Chondrocyte (in vitro differentiated cells): ENCODE data around the gene SMARCB1. TPM values are rescaled to one million over a fixed set of nuclear protein-coding genes. Genes with fewer than 3 reads are reported as not detected.

Experiments
- DNase-seq: peaks from one replicate; pipeline ENCODE4 v3.0.0; 2021; ENCODE audit warnings: mixed read lengths, low spot score
- H3K27ac Mint-ChIP-seq: one replicate; pipeline ENCODE4 v1.8.0; 2021; ENCODE audit warnings: mild to moderate bottlenecking, moderate library complexity, mixed read lengths; ENCODE audit not compliant: unreplicated experiment
- H3K27me3 Mint-ChIP-seq: 2 replicates; pipeline ENCODE4 v1.8.0; 2021; ENCODE audit warnings: low read depth, mixed read lengths
- H3K36me3 Mint-ChIP-seq: 2 replicates; pipeline ENCODE4 v1.8.0; 2021; ENCODE audit warnings: low read depth, mixed read lengths
- H3K4me1 Mint-ChIP-seq: 2 replicates; pipeline ENCODE4 v1.8.0; 2021; ENCODE audit warnings: low read depth, mild to moderate bottlenecking, mixed read lengths
- H3K4me3 Mint-ChIP-seq: one replicate; pipeline ENCODE4 v1.8.0; 2021; ENCODE audit warnings: mild to moderate bottlenecking, moderate library complexity, mixed read lengths; ENCODE audit not compliant: unreplicated experiment
- H3K9me3 Mint-ChIP-seq: 2 replicates; pipeline ENCODE4 v1.8.0; 2021; ENCODE audit warnings: low read depth, mixed read lengths
- CTCF ChIP-seq: fragments of 200-600 bp; sonication (generic); IDR thresholded peaks from 2 replicates; pipeline ENCODE4 v1.5.0; 2021; ENCODE audit warnings: antibody characterized with exemption, mild to moderate bottlenecking, moderate library complexity
- total RNA-seq: library from RNA; stranded (reverse); gene quantifications from 3 replicates; pipeline ENCODE4 v1.2.1, GENCODE V29; 2021

SMARCB1 gene
- total RNA-seq, 1 donor from 2014 or later, result 102 TPM

- H3K4me1 Mint-ChIP-seq, result peaks cover 50% of the 10 kb centered on the region
- H3K36me3 Mint-ChIP-seq, result peaks cover 6% of the 10 kb centered on the region
- H3K27ac Mint-ChIP-seq, result no peak overlapping the region
- H3K4me3 Mint-ChIP-seq, result no peak overlapping the region
- no peak for TF ChIP-seq CTCF
- no peaks in the 10 kb centered on the region for H3K9me3 Mint-ChIP-seq
- H3K27me3 Mint-ChIP-seq, result no peaks in the 10 kb centered on the region
- no peak for DNase-seq
Observed at GRCh38 chr22:23840026-23840425, 53.3 kb downstream of the SMARCB1 start.

GRCh38 chr22:23841292-23841691, 54.5 kb downstream of the SMARCB1 start:
- no peak for TF ChIP-seq CTCF
- DNase-seq, result no peak

GRCh38 chr22:23841736-23842445, 55.1 kb downstream of the SMARCB1 start:
- H3K4me3 Mint-ChIP-seq, result no peak overlapping the region
- peaks cover 3% of the 10 kb centered on the region for H3K36me3 Mint-ChIP-seq
- H3K4me1 Mint-ChIP-seq, result peaks cover 61% of the 10 kb centered on the region
- DNase-seq, result no peak
- no peak overlapping the region for H3K27ac Mint-ChIP-seq
- no peaks in the 10 kb centered on the region for H3K27me3 Mint-ChIP-seq
- no peaks in the 10 kb centered on the region for H3K9me3 Mint-ChIP-seq
- no peak for TF ChIP-seq CTCF

More at GRCh38 chr22:23841292-23841691, 54.5 kb downstream of the SMARCB1 start:
- Mint-ChIP-seq H3K36me3 (peaks cover 5% of the 10 kb centered on the region), H3K27ac (peak overlapping the region; percentile 7), H3K4me3 (no peak overlapping the region), H3K9me3 (no peaks in the 10 kb centered on the region), H3K27me3 (no peaks in the 10 kb centered on the region), H3K4me1 (peaks cover 55% of the 10 kb centered on the region)

GRCh38 chr22:23842599-23842998, 55.8 kb downstream of the SMARCB1 start:
- Mint-ChIP-seq H3K9me3 (no peaks in the 10 kb centered on the region), H3K27ac (no peak overlapping the region), H3K27me3 (no peaks in the 10 kb centered on the region), H3K4me3 (no peak overlapping the region), H3K36me3 (peaks cover 3% of the 10 kb centered on the region), H3K4me1 (peaks cover 60% of the 10 kb centered on the region)
- no peak for DNase-seq
- TF ChIP-seq CTCF, result no peak

GRCh38 chr22:23844739-23845202, 58.0 kb downstream of the SMARCB1 start:
- Mint-ChIP-seq H3K27me3 (no peaks in the 10 kb centered on the region), H3K9me3 (no peaks in the 10 kb centered on the region), H3K4me3 (no peak overlapping the region), H3K4me1 (peaks cover 51% of the 10 kb centered on the region), H3K36me3 (no peaks in the 10 kb centered on the region), H3K27ac (no peak overlapping the region)
- no peak for TF ChIP-seq CTCF
- DNase-seq, result no peak
